Keratinocyte (primary cell): ENCODE data around the gene RAB30. TPM values are rescaled to one million over a fixed set of nuclear protein-coding genes. Genes with fewer than 3 reads are reported as not detected.

Experiments
- DNase-seq: peaks from one replicate; pipeline ENCODE4 v3.0.0-alpha.2; 2011; ENCODE audit warnings: low read depth, missing footprints, low spot score
- FAIRE-seq: peaks from 2 replicates; lab custom pipeline; 2011; peaks lifted over from hg19 to GRCh38; lab: Jason Lieb, UNC
- H2AFZ ChIP-seq: 2 replicates; pipeline ENCODE4 v1.6.0; 2012; ENCODE audit warnings: low read length, control low read depth, inconsistent platforms; ENCODE audit not compliant: control insufficient read depth
- H3K27ac ChIP-seq: 2 replicates; pipeline ENCODE4 v1.5.1; 2011; ENCODE audit warnings: low read length; ENCODE audit not compliant: control insufficient read depth, insufficient read depth
- H3K27me3 ChIP-seq: 3 replicates; pipeline ENCODE4 v1.6.0; 2011; ENCODE audit warnings: low read length; ENCODE audit not compliant: control insufficient read depth, insufficient read depth; ENCODE audit errors: extremely low read depth
- H3K36me3 ChIP-seq, 2 experiments: 2 replicates in 1 of 2; 3 replicates in 1 of 2; pipeline ENCODE4 v1.5.1; 2011; ENCODE audit warnings: low read length in 2 of 2, mild to moderate bottlenecking in 1 of 2; ENCODE audit not compliant: control insufficient read depth in 2 of 2, insufficient read depth in 2 of 2; ENCODE audit errors: extremely low read depth in 1 of 2
- H3K4me1 ChIP-seq: 3 replicates; pipeline ENCODE4 v1.5.1; 2011; ENCODE audit warnings: low read length; ENCODE audit not compliant: control insufficient read depth, insufficient read depth; ENCODE audit errors: extremely low read depth
- H3K4me2 ChIP-seq: 3 replicates; pipeline ENCODE4 v1.6.0; 2011; ENCODE audit warnings: low read depth, low read length; ENCODE audit not compliant: control insufficient read depth, insufficient read depth; ENCODE audit errors: extremely low read depth
- H3K4me3 ChIP-seq, 3 experiments: fragments of 200-600 bp in 1 of 3; sonication (generic) in 1 of 3; 2 replicates in 2 of 3; 3 replicates in 1 of 3; pipeline ENCODE4 v1.5.1; 2011 to 2016; ENCODE audit warnings: low read length in 3 of 3, mild to moderate bottlenecking in 3 of 3, control low read depth in 2 of 3, inconsistent platforms in 1 of 3, low read depth in 1 of 3, mixed read lengths in 1 of 3, mixed run types in 1 of 3, moderate library complexity in 1 of 3; ENCODE audit not compliant: control insufficient read depth in 2 of 3, insufficient read depth in 2 of 3; ENCODE audit errors: extremely low read depth in 1 of 3
- H3K79me2 ChIP-seq: 2 replicates; pipeline ENCODE4 v1.6.0; 2012; ENCODE audit warnings: low read length; ENCODE audit not compliant: control insufficient read depth, insufficient read depth
- H3K9ac ChIP-seq: 3 replicates; pipeline ENCODE4 v1.6.0; 2011; ENCODE audit warnings: low read length; ENCODE audit not compliant: control insufficient read depth, insufficient read depth; ENCODE audit errors: extremely low read depth
- H3K9me1 ChIP-seq: 3 replicates; pipeline ENCODE4 v1.6.0; 2011; ENCODE audit warnings: low read length; ENCODE audit not compliant: control insufficient read depth, insufficient read depth; ENCODE audit errors: extremely low read depth
- H3K9me3 ChIP-seq: 2 replicates; pipeline ENCODE4 v1.5.1; 2012; ENCODE audit warnings: low read depth, low read length; ENCODE audit not compliant: control insufficient read depth
- H4K20me1 ChIP-seq: 3 replicates; pipeline ENCODE4 v1.6.0; 2011; ENCODE audit warnings: low read length; ENCODE audit not compliant: control insufficient read depth, insufficient read depth; ENCODE audit errors: extremely low read depth
- EZH2 ChIP-seq: IDR thresholded peaks from one replicate; pipeline ENCODE4 v1.6.1; 2012; ENCODE audit warnings: inconsistent platforms, mild to moderate bottlenecking, low read length, moderate library complexity
- dilution Hi-C: fragments of 300-500 bp; cut with MboI; formaldehyde crosslinking; loops from one replicate; pipeline ENCODE4 v1.7.0; 2020; ENCODE audit warnings: low sequenced_read_pairs; ENCODE audit not compliant: extremely low pct_ligation_motif_present
- polyA plus RNA-seq, 5 experiments: library from polyadenylated mRNA; depleted of rRNA in 3 of 5; stranded (reverse) in 3 of 5; stranded (forward) in 1 of 5; unstranded in 1 of 5; fragments of >200 nt; gene quantifications; 1 replicate in 1 of 5; 2 replicates in 3 of 5; 3 replicates in 1 of 5; pipeline versions ENCODE4 v1.2.1 to v1.2.3, GENCODE V29; 2011 to 2012; ENCODE audit warnings: missing spikeins in 2 of 5, low read depth in 1 of 5, low replicate concordance in 1 of 5
- TF ChIP-seq, protein P1 (sequence below), 3 experiments: IDR thresholded peaks in 1 of 3; conservative IDR thresholded peaks in 1 of 3; optimal IDR thresholded peaks in 1 of 3; 2 replicates in 2 of 3; 3 replicates in 1 of 3; pipeline versions ENCODE3 to v1.5.1; 2011; ENCODE audit warnings: low read length in 3 of 3, mild to moderate bottlenecking in 3 of 3, moderate library complexity in 2 of 3, control low read depth in 1 of 3, inconsistent platforms in 1 of 3; ENCODE audit not compliant: insufficient read depth in 2 of 3; ENCODE audit errors: extremely low read depth in 1 of 3

The RAB30 gene
- polyA plus RNA-seq, 1 donor (not counting 4 experiments of a cell fraction or from before 2014, with no cell fraction given): 9.3 TPM

- Histone ChIP-seq H3K79me2 (no peaks in the 10 kb centered on the region), H3K36me3 (no peaks in the 10 kb centered on the region), H3K9ac (no peak overlapping the region), H3K4me1 (peaks cover 11% of the 10 kb centered on the region), H3K27me3 (no peaks in the 10 kb centered on the region), H3K9me3 (no peaks in the 10 kb centered on the region), H3K4me3 (no peak overlapping the region), H3K9me1 (peaks cover 3% of the 10 kb centered on the region), H4K20me1 (no peaks in the 10 kb centered on the region), H3K27ac (no peak overlapping the region), H2AFZ (no peak overlapping the region), H3K4me2 (no peak overlapping the region)
- no peak for DNase-seq
- dilution Hi-C loops: no loop called here
- no peak for TF ChIP-seq EZH2
- TF ChIP-seq, protein P1, sequence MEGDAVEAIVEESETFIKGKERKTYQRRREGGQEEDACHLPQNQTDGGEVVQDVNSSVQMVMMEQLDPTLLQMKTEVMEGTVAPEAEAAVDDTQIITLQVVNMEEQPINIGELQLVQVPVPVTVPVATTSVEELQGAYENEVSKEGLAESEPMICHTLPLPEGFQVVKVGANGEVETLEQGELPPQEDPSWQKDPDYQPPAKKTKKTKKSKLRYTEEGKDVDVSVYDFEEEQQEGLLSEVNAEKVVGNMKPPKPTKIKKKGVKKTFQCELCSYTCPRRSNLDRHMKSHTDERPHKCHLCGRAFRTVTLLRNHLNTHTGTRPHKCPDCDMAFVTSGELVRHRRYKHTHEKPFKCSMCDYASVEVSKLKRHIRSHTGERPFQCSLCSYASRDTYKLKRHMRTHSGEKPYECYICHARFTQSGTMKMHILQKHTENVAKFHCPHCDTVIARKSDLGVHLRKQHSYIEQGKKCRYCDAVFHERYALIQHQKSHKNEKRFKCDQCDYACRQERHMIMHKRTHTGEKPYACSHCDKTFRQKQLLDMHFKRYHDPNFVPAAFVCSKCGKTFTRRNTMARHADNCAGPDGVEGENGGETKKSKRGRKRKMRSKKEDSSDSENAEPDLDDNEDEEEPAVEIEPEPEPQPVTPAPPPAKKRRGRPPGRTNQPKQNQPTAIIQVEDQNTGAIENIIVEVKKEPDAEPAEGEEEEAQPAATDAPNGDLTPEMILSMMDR (optimal IDR thresholded peaks at IDR 0.05 in 1 of 3, IDR thresholded peaks at IDR 0.05 in 1 of 3, conservative IDR thresholded peaks at IDR 0.05 in 1 of 3; ENCODE audit: extremely low read depth in 1 of 3, insufficient read depth in 2 of 3, low read length in 3 of 3): no peak
- FAIRE-seq: no peak
These were observed 63.1 kb downstream of the RAB30 start for GRCh38 chr11:83008581-83008923.

- DNase-seq (no peak), FAIRE-seq (no peak)
- no peak overlapping the region for H3K9ac ChIP-seq
- H4K20me1 ChIP-seq: no peaks in the 10 kb centered on the region
- H3K79me2 ChIP-seq: no peaks in the 10 kb centered on the region
- H3K27ac ChIP-seq: no peak overlapping the region
- H3K4me2 ChIP-seq: no peak overlapping the region
- no peak for TF ChIP-seq EZH2
- TF ChIP-seq, protein P1 (optimal IDR thresholded peaks at IDR 0.05 in 1 of 3, IDR thresholded peaks at IDR 0.05 in 1 of 3, conservative IDR thresholded peaks at IDR 0.05 in 1 of 3; ENCODE audit: extremely low read depth in 1 of 3, insufficient read depth in 2 of 3, low read length in 3 of 3): no peak
- H3K36me3 ChIP-seq: no peaks in the 10 kb centered on the region
- dilution Hi-C loops: no loop called here
- H3K4me3 ChIP-seq: no peak overlapping the region
- H3K9me3 ChIP-seq: no peaks in the 10 kb centered on the region
- H3K4me1 ChIP-seq: peaks cover 11% of the 10 kb centered on the region
- no peaks in the 10 kb centered on the region for H3K27me3 ChIP-seq
- peaks cover 3% of the 10 kb centered on the region for H3K9me1 ChIP-seq
- H2AFZ ChIP-seq: peak overlapping the region; percentile 14
These were observed 63.7 kb downstream of the RAB30 start for GRCh38 chr11:83007909-83008580.
